Esophagus muscularis mucosa (tissue), 3 donors: Measurements from ENCODE around the gene NT5DC1.

Experiments used
- CTCF ChIP-seq, 3 experiments: fragments of 200-600 bp in 2 of 3; fragments of 450-650 bp in 1 of 3; sonication (generic) in 2 of 3; IDR thresholded peaks; one replicate each; pipeline ENCODE4 v1.5.1; 2017 to 2019; ENCODE audit warnings: antibody characterized with exemption in 3 of 3, mild to moderate bottlenecking in 2 of 3, moderate library complexity in 1 of 3
- POLR2A ChIP-seq: fragments of 450-650 bp; IDR thresholded peaks from one replicate; pipeline ENCODE4 v1.6.1; 2017; ENCODE audit warnings: antibody characterized with exemption, moderate library complexity, mild to moderate bottlenecking, low read depth
- POLR2AphosphoS5 ChIP-seq, 2 donors: sonication (generic); formaldehyde crosslinking; IDR thresholded peaks; one replicate each; pipeline ENCODE4 v1.6.1; 2017; ENCODE audit warnings: antibody characterized with exemption in 2 of 2

DNA sequence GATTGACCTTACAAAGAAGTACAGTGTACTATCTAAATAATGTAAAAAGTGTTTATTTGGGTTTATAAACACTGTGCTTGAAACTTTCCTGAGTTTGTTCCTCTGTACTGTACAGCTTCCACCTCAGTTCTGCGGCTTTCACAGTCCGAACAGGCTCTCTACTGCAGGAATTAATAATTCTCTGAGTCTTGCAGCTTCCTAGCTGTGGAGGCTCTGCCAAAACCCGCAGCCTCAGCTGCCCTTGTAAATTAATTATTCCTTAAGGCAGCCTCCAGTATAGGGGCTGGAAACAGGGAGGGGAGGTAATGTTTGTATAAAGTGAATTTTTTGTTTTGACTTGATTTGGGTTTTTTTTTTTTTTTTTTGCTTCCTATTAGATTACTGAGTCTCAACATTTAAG lies 134.0 kb downstream of the NT5DC1 start:
- TF ChIP-seq CTCF (IDR thresholded peaks at IDR 0.05) (no peak), POLR2A (no peak), POLR2AphosphoS5 (IDR thresholded peaks at IDR 0.05) (no peak)
